NCI-H1417 treated with DMSO at 0.1 percent for 48 hours (cell line): ENCODE data around the gene SMAD6.
"Not testable (repeated sequence)": the region's sequence is repeated elsewhere in the genome, so short reads cannot be mapped to it uniquely, and the experiment has no call there.

Source experiments
- DNase-seq: peaks from one replicate; lab custom pipeline; 2025; lab: John Stamatoyannopoulos, UW

The SMAD6 gene

GRCh38 chr15:66825139-66825538 is 123.1 kb downstream of the SMAD6 start:
- no peak for DNase-seq

- no peak for DNase-seq
Measured at GRCh38 chr15:66825731-66826130, 123.7 kb downstream of the SMAD6 start.

- no peak for DNase-seq
Measured at GRCh38 chr15:66826507-66826906, 124.5 kb downstream of the SMAD6 start.

GRCh38 chr15:66827039-66827697 is 125.1 kb downstream of the SMAD6 start:
- no peak for DNase-seq

- DNase-seq: no peak
Measured at GRCh38 chr15:66827698-66828055, 125.6 kb downstream of the SMAD6 start.

GRCh38 chr15:66828817-66829541 is 126.9 kb downstream of the SMAD6 start:
- not testable (repeated sequence) for DNase-seq

GRCh38 chr15:66829551-66830121 is 127.6 kb downstream of the SMAD6 start:
- no peak for DNase-seq

GRCh38 chr15:66830358-66830757 is 128.3 kb downstream of the SMAD6 start:
- no peak for DNase-seq

GRCh38 chr15:66830823-66831222 is 128.8 kb downstream of the SMAD6 start:
- DNase-seq: no peak

- no peak for DNase-seq
Measured at GRCh38 chr15:66831289-66831688, 129.3 kb downstream of the SMAD6 start.

- no peak for DNase-seq
Measured at GRCh38 chr15:66831801-66832390, 129.9 kb downstream of the SMAD6 start.
